Adrenal gland (tissue), 5 donors: ENCODE data around the gene PRICKLE1.

Experiments used
- POLR2A ChIP-seq, 2 donors: fragments of 450-650 bp; IDR thresholded peaks; one replicate each; pipeline ENCODE4 v1.6.1; 2017; ENCODE audit warnings: antibody characterized with exemption in 2 of 2, mild to moderate bottlenecking in 2 of 2, moderate library complexity in 1 of 2
- TF ChIP-seq, protein P1 (sequence below), 6 experiments: fragments of 450-650 bp in 4 of 6; fragments of 200-600 bp in 2 of 6; sonication (generic) in 1 of 6; IDR thresholded peaks; 1 replicate in 5 of 6; 2 replicates in 1 of 6; pipeline versions ENCODE4 v1.5.1 to v1.8.0; 2016 to 2021; ENCODE audit warnings: antibody characterized with exemption in 6 of 6, mild to moderate bottlenecking in 2 of 6, moderate library complexity in 1 of 6
- donor health status: DM: no; HTN: no; CAD: no.

- TF ChIP-seq, protein P1, sequence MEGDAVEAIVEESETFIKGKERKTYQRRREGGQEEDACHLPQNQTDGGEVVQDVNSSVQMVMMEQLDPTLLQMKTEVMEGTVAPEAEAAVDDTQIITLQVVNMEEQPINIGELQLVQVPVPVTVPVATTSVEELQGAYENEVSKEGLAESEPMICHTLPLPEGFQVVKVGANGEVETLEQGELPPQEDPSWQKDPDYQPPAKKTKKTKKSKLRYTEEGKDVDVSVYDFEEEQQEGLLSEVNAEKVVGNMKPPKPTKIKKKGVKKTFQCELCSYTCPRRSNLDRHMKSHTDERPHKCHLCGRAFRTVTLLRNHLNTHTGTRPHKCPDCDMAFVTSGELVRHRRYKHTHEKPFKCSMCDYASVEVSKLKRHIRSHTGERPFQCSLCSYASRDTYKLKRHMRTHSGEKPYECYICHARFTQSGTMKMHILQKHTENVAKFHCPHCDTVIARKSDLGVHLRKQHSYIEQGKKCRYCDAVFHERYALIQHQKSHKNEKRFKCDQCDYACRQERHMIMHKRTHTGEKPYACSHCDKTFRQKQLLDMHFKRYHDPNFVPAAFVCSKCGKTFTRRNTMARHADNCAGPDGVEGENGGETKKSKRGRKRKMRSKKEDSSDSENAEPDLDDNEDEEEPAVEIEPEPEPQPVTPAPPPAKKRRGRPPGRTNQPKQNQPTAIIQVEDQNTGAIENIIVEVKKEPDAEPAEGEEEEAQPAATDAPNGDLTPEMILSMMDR (IDR thresholded peaks at IDR 0.05): no peak
- no peak for TF ChIP-seq POLR2A (IDR thresholded peaks at IDR 0.05)
Measured at GRCh38 chr12:42462486-42462885, 127.1 kb downstream of the PRICKLE1 start.
